GM18519 (cell line): ENCODE results near the gene RPTOR.

ENCODE experiments used
- ATAC-seq: cut with Tn5 transposase; IDR thresholded peaks from one replicate; pipeline ENCODE4 v1.9.1; 2021; ENCODE audit warnings: mild to moderate bottlenecking, moderate library complexity; ENCODE audit not compliant: unreplicated experiment, low FRiP score

The RPTOR gene

DNA sequence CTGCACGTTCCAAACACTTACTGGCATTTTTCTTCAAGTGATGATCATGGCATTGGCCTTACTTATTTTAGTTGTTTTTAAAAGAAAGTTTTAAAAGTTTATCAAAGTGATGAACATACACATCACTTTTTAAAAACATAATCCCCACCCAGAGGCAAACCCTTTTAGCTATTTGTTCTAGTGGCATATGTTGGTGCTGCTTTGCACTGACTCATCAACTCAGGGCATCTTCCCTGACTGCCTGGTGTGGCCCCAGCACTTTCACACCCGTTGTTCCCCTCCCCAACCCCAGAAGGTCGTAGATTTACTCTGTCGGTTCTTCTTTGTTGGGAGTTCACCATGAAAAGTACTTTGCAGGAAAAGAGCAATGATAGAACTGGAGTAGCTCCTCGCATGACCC lies 161.3 kb downstream of the RPTOR start:
- ATAC-seq: no peak

DNA sequence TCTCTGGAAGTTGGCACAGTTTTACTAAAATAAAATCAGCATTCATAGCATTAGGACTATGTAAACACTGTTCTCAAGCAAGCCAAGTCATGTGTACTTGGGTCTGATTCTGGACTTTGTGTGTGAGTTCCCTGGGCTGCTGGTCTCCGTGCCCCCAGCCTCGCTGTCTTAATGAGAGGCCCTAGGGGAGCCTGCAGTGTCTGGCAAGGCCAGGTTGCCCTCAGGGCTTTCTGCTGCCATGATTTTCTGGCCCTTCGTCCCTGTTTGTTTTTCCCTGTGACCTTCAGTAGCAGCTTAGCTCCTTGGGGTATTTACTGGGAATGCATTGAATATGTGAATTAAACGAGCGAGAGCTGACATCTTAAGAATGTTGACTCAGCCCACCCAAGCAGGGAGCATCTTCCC lies 161.8 kb downstream of the RPTOR start:
- no peak for ATAC-seq

DNA sequence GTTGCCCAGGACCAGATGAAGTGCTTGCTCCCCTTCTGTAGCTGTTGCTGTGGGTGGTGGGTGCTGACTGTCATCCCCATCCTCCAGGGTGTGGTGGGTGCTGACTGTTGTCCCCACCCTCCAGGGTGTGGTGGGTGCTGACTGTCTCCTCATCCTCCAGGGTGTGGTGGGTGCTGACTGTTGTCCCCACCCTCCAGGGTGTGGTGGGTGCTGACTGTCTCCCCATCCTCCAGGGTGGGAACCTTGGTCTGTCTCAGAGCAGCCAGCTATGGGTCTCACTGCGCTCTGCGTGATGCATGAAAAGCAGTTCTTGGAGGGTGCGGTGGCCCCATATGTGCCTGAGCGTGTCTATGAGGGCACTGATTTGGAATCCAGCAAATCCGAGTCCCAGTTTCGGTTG lies 163.8 kb downstream of the RPTOR start:
- no peak for ATAC-seq

DNA sequence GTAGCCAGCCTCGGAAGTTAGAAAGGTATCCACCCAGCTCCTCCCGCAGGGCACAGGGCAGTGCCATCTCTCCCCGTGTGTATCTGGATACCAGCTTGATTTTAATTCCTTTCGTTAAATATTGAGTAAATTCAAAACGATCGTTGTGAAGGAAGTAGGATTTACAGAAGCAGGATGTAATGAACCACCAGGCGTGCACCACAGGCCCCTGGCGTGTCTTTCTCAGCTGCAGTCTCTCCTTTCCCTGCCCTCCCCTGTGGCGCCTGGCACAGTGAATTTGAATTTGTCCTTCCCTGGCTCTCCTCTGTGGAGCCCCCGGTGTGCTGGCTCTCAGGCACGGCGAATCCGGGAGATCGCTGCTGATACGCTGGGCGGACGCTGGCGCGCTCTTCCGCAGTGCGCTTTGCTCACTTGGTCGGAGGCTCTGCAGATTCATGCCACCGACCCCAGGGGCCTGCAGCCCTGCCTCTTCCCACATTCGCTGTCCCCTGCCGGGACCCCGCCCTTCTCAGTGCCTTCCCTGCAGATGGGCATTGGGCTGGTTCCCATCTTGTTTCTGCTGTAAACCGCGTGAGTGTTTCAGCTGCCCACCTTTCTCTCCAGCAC lies 164.6 kb downstream of the RPTOR start:
- no peak for ATAC-seq

DNA sequence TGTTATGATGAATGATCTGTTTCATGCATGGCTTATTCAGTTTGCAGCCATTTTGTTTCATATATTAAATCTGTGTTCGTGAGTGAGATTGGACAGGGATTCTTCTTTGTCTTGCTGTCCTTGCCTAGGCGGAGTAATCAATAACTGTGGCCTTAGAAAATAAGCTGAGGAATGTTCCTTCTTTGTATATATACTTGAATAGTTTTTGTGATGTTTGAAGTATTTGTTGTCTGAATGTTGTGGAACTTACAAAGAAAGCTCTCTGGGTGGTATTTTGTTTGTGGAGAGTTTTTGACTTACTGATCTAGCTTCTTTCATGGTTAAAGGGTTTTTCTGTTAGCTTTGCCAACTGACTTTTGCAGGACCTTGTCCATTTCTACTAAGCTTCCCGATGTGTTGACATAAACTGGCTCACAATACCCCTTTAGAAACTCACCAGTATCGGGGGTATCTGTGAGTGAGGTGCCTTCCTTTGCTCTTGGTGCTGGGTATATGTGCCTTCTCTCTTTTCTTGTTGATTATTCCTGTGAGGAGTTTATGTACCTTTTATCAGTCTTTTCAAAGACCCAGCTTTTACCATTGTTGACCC lies 166.2 kb downstream of the RPTOR start:
- no peak for ATAC-seq

DNA sequence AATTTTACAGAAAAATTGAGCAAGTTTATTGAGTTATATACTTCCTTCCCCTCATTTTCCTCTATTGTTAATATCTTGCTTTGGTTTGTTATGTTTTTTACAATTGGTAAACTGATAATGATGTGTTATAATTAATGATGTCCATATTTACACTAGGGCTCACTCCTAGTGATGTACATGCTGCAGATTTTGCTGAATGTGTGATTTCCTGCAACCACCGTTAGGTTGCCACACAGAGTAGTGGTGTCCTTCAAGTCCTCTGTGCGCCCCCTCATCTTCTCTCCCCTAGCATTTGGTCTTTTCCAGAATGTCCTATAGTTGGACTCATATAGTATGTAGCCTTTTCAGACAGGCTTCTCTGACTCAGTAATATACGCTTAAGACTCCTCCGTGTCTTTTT lies 167.5 kb downstream of the RPTOR start:
- ATAC-seq: no peak

DNA sequence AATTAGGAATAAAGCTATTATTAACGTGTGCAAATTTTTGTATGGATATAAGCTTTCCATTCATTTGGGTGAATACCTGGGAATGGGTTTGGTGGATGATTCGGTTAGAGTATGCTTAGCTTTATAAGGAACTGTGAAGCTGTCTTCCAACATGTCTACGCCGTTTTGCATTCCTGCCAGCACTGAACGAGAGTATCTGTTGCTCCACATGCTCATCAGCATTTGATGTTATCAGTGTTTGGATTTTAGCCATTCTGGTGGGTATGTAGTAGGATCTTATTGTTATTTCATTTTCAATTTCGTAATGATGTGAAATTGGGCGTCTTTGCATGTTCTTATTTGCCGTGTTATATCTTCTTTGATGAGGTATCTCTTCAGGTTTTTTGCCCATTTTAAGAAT lies 168.0 kb downstream of the RPTOR start:
- ATAC-seq: no peak

DNA sequence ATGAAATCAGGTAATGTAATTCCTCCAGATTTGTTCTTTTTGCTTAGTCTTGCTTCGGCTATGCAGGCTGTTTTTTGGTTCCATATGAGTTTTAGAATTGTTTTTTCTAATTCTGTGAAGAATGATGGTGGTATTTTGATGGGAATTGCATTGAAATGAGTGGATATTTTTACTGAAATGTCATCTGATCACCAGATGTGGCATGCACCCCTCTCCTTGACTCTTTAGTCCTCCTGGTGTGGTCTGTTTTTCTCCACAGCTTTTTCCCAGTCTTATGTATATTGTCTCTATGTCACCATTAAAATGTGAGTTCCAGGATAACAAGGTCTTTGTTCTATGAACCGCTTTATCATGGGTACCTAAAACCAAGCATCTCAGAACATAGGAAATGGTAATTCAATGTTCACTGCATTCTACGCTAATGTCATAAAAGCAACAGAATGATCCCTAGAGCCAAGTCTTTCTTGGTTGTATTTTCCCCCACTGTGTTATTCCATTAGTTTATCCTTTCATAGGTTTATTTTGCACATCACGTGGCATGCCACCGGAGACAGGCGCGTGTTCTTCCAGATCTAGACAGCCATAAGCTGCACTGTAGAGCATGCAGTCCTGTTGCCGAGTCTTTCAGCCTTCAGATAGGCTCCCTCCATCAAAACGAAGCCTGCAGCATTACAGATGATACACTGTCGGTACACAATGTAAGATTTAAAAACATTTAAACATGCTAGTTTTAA lies 172.5 kb downstream of the RPTOR start:
- ATAC-seq: no peak

DNA sequence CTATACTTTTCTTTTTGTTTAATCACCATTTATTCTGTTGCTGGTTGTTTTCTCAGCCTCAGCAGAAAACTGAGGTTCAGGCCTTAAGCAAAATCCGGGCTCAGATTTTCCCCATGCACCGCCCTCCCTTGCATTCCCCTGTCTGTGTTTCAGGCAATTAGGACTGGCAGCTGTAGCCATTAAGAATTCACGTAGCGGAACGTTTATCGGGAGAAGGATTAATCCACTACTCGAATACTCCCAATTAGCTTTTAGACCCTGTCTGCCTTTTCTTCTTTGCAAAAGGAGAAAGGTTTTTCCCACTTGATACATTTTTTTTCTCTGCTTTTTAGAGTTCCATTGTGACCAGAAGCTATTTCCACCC lies 173.1 kb downstream of the RPTOR start:
- no peak for ATAC-seq

DNA sequence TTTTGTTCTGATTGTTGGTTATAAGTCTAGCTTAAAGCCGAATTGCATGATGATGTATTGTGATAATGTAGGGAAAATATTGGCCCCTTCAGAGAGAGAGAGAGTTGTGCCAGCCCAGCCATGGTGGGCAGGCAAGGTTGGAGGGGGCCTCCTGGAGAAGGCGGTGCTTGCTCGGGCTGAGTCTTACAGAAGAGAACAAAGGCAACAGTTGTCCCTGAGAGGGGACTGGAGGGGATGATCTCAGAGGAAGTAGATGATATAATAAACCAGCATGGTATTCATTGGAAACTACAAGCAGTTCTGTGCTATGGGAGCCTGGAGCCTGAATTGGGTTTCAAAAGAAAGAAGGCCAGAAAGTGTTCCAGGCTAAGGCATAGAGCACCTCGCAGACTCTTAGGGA lies 173.8 kb downstream of the RPTOR start:
- no peak for ATAC-seq

DNA sequence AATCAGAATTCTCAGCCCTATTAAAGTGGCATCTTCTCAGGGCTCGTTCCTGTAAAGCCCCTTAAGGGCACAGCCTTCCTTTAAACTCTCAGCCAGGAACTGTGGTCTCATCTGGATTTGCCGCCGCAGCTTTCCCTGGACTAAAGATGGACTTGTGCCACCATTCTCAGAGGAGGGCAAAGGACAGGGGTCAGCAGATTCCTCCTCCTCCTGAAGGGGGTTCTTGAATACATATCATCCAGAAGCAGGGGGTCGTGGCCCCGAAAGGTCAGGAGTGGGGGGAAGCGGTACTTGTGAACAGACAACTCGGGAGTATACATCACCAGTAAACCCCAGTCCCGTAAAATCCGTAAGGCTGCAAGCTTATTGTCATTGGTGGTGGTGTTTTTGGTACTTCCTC lies 174.8 kb downstream of the RPTOR start:
- ATAC-seq: no peak

DNA sequence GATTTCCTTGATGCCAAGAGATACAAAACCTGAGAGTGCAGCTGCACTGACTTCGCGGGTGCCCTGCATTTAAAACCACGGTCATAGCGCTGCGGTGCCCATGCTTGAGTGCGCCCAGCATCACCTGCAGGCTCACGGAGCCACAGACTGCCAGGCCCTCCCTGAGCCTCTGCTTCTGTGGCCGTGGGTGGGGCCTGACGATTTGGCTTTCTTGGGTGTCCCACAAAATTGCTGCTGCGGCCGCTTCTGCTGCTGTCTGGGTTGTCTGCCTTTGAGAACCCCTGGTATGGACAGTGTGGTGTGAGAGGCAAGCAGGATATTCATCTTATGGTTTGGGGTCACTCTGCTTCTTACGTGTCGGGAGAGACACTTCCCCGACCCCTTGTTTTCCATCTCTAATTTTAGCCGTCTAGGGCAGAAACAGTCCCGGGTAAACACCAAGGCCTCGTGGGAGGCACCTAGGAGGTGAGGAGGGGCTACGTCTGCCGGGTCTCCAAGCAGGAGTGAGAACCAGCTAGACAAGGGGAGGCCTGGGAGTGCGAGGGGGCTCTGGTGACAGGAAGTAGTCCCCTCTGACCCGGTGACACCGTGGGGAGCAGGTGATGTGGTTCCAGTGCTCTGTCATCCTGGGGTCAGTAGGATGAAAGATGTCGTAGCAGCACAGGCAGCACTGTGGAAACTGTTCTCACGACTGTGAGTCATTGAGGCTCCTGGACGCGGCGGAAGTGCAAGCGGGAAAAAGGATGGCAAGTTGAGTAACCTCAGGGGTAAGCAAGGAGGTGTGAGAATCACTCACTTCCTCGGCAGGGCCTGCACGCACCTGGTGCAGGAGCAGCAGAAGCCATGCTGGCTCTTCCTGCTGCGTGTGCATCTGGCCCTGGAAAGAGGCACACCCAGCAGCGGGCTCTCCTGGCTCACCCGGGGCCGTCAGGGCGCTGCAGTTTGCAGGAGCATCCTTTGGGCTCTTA lies 176.3 kb downstream of the RPTOR start:
- no peak for ATAC-seq

DNA sequence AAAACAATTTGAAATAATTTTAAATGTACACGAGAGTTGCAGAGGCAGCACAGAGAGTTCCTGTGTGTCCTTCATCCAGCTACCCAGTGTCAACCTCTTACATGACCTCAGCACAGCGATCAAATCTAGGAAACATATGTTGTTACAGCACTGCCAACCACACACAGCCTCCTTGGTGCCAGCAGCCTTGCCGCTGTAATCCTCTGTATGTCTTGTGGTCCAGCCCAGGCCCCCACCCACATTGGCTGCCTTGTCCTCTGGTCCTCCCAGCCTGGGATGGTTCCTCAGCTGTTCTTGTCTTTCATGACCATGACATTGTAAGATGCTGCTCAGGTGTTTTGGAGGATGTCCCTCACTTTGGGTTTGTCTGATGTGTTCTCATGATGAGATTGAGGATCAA lies 178.0 kb downstream of the RPTOR start:
- no peak for ATAC-seq

DNA sequence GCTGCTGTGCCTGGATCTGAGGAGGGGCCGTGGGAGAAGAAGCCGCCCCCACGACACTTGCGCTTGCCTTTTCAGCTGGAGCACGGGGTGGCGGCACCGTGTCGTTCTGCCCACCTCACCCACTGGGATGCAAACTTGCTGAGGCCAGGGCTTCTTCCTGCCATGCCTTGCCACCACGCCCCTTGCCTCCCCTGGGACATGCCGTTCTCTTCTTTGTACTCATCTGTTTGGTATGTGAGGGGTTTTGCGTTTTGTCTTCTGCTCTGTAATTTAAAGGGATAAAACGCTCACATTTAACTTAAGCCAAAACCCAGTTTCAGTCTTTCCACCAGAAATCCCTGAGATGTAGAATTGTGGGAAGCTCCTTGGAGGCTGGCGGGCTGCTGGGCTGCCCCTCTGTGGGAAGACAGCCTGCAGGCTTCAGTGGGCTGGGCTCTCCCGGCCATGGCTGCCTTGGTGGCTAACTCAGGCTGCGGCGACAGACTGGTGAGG lies 180.2 kb downstream of the RPTOR start:
- ATAC-seq: no peak

DNA sequence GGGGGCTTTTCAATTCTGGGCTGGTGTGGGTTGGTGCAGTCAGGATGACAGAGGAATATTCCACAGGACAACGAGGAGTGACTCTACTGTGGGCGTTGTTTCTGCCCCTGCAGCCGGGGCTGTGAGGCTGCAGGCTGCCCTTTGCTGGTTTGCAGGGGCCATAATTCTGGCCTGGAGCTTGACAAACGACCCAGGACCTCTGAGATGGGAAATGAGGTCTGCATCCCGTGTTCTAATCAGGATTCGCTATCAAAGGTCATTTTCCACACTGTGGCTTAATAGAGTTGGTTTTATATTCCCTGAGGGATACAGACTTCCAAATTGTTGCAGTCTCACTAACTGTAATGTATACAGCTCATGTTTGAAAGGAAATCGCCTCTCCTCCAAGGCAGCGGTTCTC lies 180.9 kb downstream of the RPTOR start:
- no peak for ATAC-seq

DNA sequence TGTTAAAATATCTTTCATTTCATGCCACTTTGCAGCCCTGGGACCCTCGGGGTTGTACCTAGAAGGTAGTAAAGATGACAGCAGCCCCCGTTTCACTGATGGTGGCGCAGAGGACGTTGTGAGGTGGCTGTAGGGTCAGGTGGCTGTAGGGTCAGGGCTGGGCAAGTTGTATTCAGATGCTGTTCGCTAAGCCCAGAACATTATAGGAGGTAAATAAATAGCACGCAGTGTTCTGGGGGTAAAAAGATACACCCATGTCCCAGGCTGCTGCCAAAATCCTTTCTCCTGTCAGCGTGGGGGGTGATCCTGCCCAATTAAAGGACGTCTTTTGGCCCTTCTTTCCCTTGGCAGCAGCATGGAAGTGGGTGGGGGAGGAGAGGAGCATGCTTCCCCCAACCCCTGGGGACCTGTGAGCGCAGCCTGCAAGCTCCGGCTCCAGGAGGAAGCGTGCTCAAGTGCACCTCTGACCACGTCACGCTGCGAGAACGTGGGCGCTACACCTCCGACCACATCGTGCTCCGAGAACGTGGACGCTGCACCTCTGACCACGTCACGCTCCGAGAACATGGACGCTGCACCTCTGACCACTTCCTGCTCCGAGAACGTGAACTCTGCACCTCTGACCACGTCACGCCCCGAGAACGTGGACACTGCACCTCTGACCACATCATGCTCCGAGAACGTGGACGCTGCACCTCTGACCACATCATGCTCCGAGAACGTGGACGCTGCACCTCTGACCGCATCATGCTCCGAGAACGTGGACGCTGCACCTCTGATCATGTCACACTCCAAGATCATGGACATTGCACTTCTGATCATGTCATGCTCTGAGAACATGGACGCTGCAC lies 182.1 kb downstream of the RPTOR start:
- ATAC-seq: no peak

DNA sequence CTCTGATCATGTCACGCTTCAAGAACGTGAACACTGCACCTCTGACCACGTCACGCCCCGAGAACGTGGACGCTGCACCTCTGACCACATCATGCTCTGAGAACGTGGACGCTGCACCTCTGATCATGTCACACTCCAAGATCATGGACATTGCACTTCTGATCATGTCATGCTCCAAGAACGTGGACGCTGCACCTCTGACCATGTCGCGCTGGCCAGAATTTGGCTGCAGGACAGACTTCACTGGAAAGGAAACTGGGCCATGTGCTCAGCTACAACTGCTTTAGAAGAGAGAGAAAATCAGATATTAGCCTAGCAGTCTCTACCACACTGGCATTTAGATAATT lies 182.7 kb downstream of the RPTOR start:
- ATAC-seq: no peak

DNA sequence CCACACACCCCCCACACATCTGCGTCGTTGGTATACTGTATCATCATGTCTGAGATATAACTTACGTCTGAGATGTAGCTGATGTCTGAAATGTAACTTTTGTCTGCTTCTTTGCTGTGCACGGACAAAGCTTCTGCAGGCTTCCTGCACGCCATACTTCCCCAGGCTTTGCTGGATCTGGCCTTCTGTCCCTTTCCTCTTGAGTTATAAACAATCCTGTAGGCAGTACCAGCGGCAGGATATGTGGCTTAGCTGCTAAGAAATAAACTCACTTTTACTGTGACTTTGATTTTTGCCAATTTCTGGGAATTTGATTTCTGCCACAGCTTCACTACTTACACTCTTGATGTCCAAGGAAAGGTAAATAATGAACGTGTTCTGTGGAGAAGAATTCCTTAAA lies 184.4 kb downstream of the RPTOR start:
- ATAC-seq: no peak

DNA sequence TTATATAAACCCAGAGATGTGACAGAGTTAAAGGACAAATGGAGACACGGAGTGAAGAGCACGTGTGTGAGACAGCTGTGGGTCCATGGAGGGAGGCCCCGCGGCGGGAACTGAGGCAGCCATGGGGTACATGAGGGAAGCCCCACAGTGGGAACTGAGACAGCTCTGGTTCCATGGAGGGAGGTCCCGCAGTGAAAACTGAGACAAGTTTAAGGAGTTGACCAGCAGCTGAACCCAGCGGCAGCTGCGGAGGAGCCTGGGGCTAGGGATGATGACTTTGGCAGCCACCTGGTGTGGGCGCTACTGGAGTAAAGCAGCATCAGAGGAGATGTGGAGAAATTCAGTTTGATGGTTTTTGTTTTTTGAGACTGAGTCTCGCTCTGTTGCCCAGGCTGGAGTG lies 185.1 kb downstream of the RPTOR start:
- no peak for ATAC-seq

DNA sequence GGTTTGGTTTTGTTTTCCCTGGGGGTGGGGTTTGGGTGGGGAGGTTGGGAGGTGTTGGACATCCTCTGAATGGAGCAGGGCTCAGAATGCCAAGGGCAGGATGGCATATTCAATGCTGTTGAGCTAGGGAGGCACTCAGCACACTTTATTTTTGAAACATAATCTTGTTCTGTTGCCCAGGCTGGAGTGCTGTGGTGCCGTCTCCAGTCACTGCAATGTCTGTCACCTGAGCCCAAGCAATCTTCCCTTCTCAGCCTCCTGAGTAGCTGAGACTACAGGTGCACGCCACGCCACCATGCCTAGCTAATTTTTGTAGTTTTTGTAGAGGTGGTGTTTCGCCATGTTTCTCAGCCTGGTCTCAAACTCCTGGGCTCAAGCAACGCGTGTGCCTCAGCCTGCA lies 186.1 kb downstream of the RPTOR start:
- ATAC-seq: no peak
